Tibial nerve (tissue), 3 donors: ENCODE measurements around the gene SLU7.

Experiments used
- POLR2A ChIP-seq, 2 donors: fragments of 450-650 bp; IDR thresholded peaks; one replicate each; pipeline ENCODE4 v1.6.1; 2017; ENCODE audit warnings: antibody characterized with exemption in 2 of 2, mild to moderate bottlenecking in 2 of 2, moderate library complexity in 2 of 2
- TF ChIP-seq, protein P1 (sequence below), 5 experiments: fragments of 200-600 bp in 3 of 5; fragments of 450-650 bp in 2 of 5; sonication (generic) in 3 of 5; IDR thresholded peaks; one replicate each; pipeline ENCODE4 v1.5.1; 2016 to 2019; ENCODE audit warnings: antibody characterized with exemption in 5 of 5, mild to moderate bottlenecking in 3 of 5, moderate library complexity in 2 of 5

DNA sequence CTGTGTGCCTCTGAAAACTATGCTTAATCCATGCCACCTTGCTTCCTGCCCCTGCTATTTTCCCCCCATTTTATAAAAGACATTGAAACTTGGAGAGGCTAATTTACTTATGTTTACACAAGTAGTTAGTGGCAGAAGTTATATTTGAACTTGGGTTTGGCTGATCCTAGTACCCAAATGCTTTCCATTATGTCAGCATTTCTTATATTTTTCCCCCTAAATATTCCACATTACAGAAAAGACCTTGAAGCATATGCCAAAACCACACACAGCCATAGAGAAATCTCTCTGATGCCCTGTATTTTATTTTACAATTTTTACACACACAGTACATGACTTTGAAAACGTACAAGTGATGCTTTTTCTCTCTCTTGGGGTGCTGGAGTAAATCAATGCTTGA is 59.6 kb downstream of the SLU7 start:
- TF ChIP-seq, protein P1, sequence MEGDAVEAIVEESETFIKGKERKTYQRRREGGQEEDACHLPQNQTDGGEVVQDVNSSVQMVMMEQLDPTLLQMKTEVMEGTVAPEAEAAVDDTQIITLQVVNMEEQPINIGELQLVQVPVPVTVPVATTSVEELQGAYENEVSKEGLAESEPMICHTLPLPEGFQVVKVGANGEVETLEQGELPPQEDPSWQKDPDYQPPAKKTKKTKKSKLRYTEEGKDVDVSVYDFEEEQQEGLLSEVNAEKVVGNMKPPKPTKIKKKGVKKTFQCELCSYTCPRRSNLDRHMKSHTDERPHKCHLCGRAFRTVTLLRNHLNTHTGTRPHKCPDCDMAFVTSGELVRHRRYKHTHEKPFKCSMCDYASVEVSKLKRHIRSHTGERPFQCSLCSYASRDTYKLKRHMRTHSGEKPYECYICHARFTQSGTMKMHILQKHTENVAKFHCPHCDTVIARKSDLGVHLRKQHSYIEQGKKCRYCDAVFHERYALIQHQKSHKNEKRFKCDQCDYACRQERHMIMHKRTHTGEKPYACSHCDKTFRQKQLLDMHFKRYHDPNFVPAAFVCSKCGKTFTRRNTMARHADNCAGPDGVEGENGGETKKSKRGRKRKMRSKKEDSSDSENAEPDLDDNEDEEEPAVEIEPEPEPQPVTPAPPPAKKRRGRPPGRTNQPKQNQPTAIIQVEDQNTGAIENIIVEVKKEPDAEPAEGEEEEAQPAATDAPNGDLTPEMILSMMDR (IDR thresholded peaks at IDR 0.05): no peak
- TF ChIP-seq POLR2A (IDR thresholded peaks at IDR 0.05): no peak
